HepG2 (cell line): ENCODE results near the gene HNRNPH3. TPM values are rescaled to one million over a fixed set of nuclear protein-coding genes. Genes with fewer than 3 reads are reported as not detected.
A peak's percentile ranks its signal among the peaks of the same experiment; 100 is the strongest.

ENCODE experiments used
- AHDC1 ChIP-seq: sonication (generic); formaldehyde crosslinking; IDR thresholded peaks from 2 replicates; pipeline ENCODE4 v1.5.1; 2020; ENCODE audit warnings: mild to moderate bottlenecking, missing genetic modification reagents, borderline replicate concordance
- EEA1 ChIP-seq: sonication (generic); formaldehyde crosslinking; IDR thresholded peaks from 2 replicates; pipeline ENCODE4 v1.5.1; 2020; ENCODE audit warnings: mild to moderate bottlenecking, missing genetic modification reagents, borderline replicate concordance
- FOXP1 ChIP-seq, 2 experiments: fragments of 450-650 bp in 1 of 2; IDR thresholded peaks; 2 replicates each; pipeline ENCODE4 v1.6.1; 2017 to 2018; ENCODE audit warnings: antibody characterized with exemption in 1 of 2
- JUNB ChIP-seq: sonication (generic); formaldehyde crosslinking; IDR thresholded peaks from 2 replicates; pipeline ENCODE4 v1.8.0; 2022; ENCODE audit warnings: missing genetic modification reagents, mild to moderate bottlenecking, borderline replicate concordance
- MATR3 ChIP-seq: sonication (generic); formaldehyde crosslinking; IDR thresholded peaks from 2 replicates; pipeline ENCODE4 v1.4.0; 2020; ENCODE audit warnings: missing genetic modification reagents
- NFKBIZ ChIP-seq: IDR thresholded peaks from 2 replicates; pipeline ENCODE4 v1.6.1; 2018; ENCODE audit warnings: missing genetic modification reagents, missing compliant biosample characterization
- NR2F6 ChIP-seq, 2 experiments: IDR thresholded peaks; 2 replicates each; pipeline ENCODE4 v1.6.1; 2016; ENCODE audit warnings: antibody characterized with exemption in 1 of 2, mild to moderate bottlenecking in 1 of 2
- PLRG1 ChIP-seq: fragments of 450-650 bp; conservative IDR thresholded peaks from 2 replicates; pipeline ENCODE4 v1.6.1; 2016
- RFX1 ChIP-seq: fragments of 450-650 bp; IDR thresholded peaks from 2 replicates; pipeline ENCODE4 v1.6.1; 2017
- SIX4 ChIP-seq: sonication (generic); formaldehyde crosslinking; IDR thresholded peaks from 2 replicates; pipeline ENCODE4 v1.4.0; 2020; ENCODE audit warnings: missing genetic modification reagents
- SNAPC2 ChIP-seq: sonication (generic); formaldehyde crosslinking; IDR thresholded peaks from 2 replicates; pipeline ENCODE4 v1.8.1; 2022; ENCODE audit warnings: mild to moderate bottlenecking, missing genetic modification reagents
- TMF1 ChIP-seq: sonication (generic); formaldehyde crosslinking; IDR thresholded peaks from 2 replicates; pipeline ENCODE4 v1.8.1; 2022; ENCODE audit warnings: low read depth, missing genetic modification reagents
- U2AF1 ChIP-seq: fragments of 200-400 bp; formaldehyde crosslinking; optimal IDR thresholded peaks from 2 replicates; pipeline ENCODE3; 2017; ENCODE audit warnings: mild to moderate bottlenecking, low read depth, low read length
- ZEB1 ChIP-seq: IDR thresholded peaks from 2 replicates; pipeline ENCODE4 v1.6.1; 2012; ENCODE audit warnings: mild to moderate bottlenecking, low read depth, inconsistent platforms; ENCODE audit not compliant: insufficient replicate concordance
- ZNF24 ChIP-seq: fragments of 450-650 bp; IDR thresholded peaks from 2 replicates; pipeline ENCODE4 v1.6.1; 2017; ENCODE audit warnings: antibody characterized with exemption, mild to moderate bottlenecking
- polyA plus RNA-seq, 8 experiments: library from polyadenylated mRNA; depleted of rRNA in 3 of 8; stranded (reverse) in 7 of 8; unstranded in 1 of 8; fragments of >200 nt; fragmentation: Illumina TruSeq in 4 of 8; extraction: Trizol in 4 of 8; gene quantifications; 2 replicates each; pipeline versions ENCODE4 v1.2.1 to v1.2.3, GENCODE V29; 2011 to 2016; ENCODE audit warnings: low read depth in 4 of 8, missing spikeins in 1 of 8, mixed read lengths in 1 of 8; ENCODE audit not compliant: insufficient read depth in 1 of 8
- total RNA-seq, 5 experiments: library from RNA; depleted of rRNA; stranded (reverse); fragments of >200 nt; fragmentation: Illumina TruSeq; extraction: Trizol; gene quantifications; 2 replicates each; pipeline ENCODE4 v1.2.3, GENCODE V29; 2016; ENCODE audit warnings: low read depth in 1 of 5
- TF ChIP-seq, protein P1 (sequence below): IDR thresholded peaks from 2 replicates; pipeline ENCODE4 v1.6.1; 2012; ENCODE audit warnings: inconsistent platforms
- TF ChIP-seq, protein P2 (sequence below): sonication (generic); formaldehyde crosslinking; IDR thresholded peaks from 2 replicates; pipeline ENCODE4 v1.5.1; 2020; ENCODE audit warnings: mild to moderate bottlenecking, missing genetic modification reagents, moderate library complexity

HNRNPH3 gene
- total and polyA plus RNA-seq, 2 of the 13 experiments (the other 11 are each of a cell fraction or from before 2014, with no cell fraction given), result 46.0 to 47.7 TPM

DNA sequence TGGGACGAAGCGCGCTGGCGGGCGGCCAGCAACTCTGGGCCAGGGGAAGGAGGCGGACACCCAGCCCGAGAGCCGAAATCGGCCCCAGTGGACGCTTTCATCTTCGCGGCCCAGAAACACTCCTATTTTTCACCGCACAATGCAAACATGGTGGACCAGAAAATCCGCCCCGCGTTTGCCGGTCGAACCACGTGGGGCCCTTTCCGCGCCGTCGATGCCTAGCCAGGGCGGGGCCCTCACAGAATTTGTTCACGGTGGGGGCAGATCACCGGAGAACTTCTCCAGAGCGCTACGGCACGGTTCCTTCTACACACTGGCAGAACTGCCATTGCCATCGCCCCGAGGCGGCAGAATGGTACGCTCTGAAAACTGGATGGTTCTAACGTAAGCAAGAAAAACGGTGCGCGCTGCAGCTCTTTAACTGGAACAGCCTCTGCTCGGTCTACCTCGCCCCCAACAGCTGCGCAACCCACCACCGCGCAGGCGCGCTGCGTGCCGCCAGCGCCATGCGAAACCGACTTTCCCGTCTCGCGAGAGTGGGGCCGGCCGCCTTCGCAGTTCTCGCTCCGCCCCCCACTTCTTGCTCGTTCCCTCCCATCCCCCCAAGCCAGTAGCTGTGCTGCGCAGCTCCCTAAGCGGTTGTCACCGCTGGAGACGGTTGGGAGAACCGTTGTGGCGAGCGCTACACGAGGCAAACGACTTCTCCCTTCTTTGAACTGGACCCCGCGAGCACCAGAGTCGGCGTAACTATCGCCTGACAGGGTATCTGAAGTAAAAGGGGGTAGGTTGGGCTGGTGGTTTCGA is at the start of gene HNRNPH3 (continued):
- TF ChIP-seq AHDC1 (CRISPR knock-in tag) (peak; percentile 64; the same call in 1 of the 2 replicates), SIX4 (peak; percentile 49), NFKBIZ (peak; percentile 38; the same call in 1 of the 2 replicates), JUNB (CRISPR knock-in tag) (0 out of 2 replicates have a peak, but pooled peaks have one; percentile 12), NR2F6 (IDR thresholded peaks at IDR 0.05) (no peak), NR2F6 (CRISPR knock-in tag; IDR thresholded peaks at IDR 0.05) (peak; percentile 28; the same call in 1 of the 2 replicates), MATR3 (CRISPR knock-in tag) (no peak), EEA1 (CRISPR knock-in tag) (no peak; the same call in 1 of the 2 replicates), RFX1 (no peak), ZNF24 (no peak), FOXP1 (IDR thresholded peaks at IDR 0.05) (no peak), FOXP1 (CRISPR knock-in tag; IDR thresholded peaks at IDR 0.05) (no peak), TMF1 (CRISPR knock-in tag) (peak; percentile 34; the same call in 1 of the 2 replicates), SNAPC2 (CRISPR knock-in tag) (no peak; the same call in 1 of the 2 replicates), PLRG1 (no peak), U2AF1 (peak; percentile 96), ZEB1 (no peak)
- TF ChIP-seq, protein P1, sequence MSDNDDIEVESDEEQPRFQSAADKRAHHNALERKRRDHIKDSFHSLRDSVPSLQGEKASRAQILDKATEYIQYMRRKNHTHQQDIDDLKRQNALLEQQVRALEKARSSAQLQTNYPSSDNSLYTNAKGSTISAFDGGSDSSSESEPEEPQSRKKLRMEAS, result peak; percentile 94
- TF ChIP-seq, protein P2, sequence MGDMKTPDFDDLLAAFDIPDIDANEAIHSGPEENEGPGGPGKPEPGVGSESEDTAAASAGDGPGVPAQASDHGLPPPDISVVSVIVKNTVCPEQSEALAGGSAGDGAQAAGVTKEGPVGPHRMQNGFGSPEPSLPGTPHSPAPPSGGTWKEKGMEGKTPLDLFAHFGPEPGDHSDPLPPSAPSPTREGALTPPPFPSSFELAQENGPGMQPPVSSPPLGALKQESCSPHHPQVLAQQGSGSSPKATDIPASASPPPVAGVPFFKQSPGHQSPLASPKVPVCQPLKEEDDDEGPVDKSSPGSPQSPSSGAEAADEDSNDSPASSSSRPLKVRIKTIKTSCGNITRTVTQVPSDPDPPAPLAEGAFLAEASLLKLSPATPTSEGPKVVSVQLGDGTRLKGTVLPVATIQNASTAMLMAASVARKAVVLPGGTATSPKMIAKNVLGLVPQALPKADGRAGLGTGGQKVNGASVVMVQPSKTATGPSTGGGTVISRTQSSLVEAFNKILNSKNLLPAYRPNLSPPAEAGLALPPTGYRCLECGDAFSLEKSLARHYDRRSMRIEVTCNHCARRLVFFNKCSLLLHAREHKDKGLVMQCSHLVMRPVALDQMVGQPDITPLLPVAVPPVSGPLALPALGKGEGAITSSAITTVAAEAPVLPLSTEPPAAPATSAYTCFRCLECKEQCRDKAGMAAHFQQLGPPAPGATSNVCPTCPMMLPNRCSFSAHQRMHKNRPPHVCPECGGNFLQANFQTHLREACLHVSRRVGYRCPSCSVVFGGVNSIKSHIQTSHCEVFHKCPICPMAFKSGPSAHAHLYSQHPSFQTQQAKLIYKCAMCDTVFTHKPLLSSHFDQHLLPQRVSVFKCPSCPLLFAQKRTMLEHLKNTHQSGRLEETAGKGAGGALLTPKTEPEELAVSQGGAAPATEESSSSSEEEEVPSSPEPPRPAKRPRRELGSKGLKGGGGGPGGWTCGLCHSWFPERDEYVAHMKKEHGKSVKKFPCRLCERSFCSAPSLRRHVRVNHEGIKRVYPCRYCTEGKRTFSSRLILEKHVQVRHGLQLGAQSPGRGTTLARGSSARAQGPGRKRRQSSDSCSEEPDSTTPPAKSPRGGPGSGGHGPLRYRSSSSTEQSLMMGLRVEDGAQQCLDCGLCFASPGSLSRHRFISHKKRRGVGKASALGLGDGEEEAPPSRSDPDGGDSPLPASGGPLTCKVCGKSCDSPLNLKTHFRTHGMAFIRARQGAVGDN (CRISPR knock-in tag), result peak; percentile 98
